ENCODE measurements around the gene PRKCB.
"Not testable (repeated sequence)": the region's sequence is repeated elsewhere in the genome, so short reads cannot be mapped to it uniquely, and the experiment has no call there.

DNA sequence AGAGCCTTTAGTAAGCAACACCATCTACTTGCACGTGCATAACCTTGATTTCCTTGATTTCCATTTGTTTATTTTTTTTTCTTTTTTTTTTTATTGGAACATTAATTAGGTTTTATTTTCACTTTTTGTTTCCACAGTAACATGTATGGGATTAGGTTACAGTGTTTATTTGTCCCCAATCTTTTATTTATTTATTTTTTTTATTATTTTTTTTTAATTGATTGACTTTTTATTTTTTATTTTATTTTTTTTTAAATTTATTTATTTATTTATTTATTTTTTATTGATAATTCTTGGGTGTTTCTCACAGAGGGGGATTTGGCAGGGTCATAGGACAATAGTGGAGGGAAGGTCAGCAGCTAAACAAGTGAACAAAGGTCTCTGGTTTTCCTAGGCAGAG, 272.3 kb downstream of the PRKCB start:
- not testable (repeated sequence) for TF ChIP-seq EP300, POLR2A, POLR2AphosphoS5 (IDR thresholded peaks at IDR 0.05)
- TF ChIP-seq, protein P1, sequence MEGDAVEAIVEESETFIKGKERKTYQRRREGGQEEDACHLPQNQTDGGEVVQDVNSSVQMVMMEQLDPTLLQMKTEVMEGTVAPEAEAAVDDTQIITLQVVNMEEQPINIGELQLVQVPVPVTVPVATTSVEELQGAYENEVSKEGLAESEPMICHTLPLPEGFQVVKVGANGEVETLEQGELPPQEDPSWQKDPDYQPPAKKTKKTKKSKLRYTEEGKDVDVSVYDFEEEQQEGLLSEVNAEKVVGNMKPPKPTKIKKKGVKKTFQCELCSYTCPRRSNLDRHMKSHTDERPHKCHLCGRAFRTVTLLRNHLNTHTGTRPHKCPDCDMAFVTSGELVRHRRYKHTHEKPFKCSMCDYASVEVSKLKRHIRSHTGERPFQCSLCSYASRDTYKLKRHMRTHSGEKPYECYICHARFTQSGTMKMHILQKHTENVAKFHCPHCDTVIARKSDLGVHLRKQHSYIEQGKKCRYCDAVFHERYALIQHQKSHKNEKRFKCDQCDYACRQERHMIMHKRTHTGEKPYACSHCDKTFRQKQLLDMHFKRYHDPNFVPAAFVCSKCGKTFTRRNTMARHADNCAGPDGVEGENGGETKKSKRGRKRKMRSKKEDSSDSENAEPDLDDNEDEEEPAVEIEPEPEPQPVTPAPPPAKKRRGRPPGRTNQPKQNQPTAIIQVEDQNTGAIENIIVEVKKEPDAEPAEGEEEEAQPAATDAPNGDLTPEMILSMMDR (IDR thresholded peaks at IDR 0.05): not testable (repeated sequence)
